ENCODE data around the gene BICC1. TPM values are rescaled to one million over a fixed set of nuclear protein-coding genes. Genes with fewer than 3 reads are reported as not detected.

The BICC1 gene
- total RNA-seq, 4 donors from 2014 or later = 9.3 to 20.8 (median 12.5) TPM

DNA sequence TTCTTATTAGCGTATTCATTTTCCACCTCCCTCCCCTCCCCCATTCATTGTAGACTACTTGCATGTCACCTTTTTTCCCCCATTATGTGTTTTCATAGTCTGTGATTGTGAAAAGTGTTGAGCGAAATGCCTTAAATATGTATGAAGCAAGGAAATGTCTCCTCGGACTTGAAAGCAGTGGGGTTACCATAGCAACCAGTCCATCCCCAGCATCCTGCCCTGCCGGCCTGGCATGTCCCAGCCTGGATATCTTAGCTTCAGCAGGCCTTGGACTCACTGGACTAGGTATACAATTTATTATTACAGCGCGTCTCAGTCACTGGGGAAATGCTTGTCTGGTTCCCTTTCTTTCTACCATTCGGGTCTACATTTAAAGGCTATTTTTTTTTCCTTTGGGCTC is 283.6 kb downstream of the BICC1 start:
- H3K27me3 ChIP-seq = no peaks in the 10 kb centered on the region
- no peak overlapping the region for H3K4me3 ChIP-seq (replicated peaks in 1 of 3)
- intact Hi-C loops (cut with DNase I) = no loop called here
- H3K4me1 ChIP-seq = no peaks in the 10 kb centered on the region
- 82 to 86% methylated on average over 7 of the region's 7 CpGs for WGBS, 2 donors
- no peak overlapping the region for H3K27ac ChIP-seq
- DNase-seq = no peak
- TF ChIP-seq POLR2A (IDR thresholded peaks at IDR 0.05) = no peak
- TF ChIP-seq, protein P1, sequence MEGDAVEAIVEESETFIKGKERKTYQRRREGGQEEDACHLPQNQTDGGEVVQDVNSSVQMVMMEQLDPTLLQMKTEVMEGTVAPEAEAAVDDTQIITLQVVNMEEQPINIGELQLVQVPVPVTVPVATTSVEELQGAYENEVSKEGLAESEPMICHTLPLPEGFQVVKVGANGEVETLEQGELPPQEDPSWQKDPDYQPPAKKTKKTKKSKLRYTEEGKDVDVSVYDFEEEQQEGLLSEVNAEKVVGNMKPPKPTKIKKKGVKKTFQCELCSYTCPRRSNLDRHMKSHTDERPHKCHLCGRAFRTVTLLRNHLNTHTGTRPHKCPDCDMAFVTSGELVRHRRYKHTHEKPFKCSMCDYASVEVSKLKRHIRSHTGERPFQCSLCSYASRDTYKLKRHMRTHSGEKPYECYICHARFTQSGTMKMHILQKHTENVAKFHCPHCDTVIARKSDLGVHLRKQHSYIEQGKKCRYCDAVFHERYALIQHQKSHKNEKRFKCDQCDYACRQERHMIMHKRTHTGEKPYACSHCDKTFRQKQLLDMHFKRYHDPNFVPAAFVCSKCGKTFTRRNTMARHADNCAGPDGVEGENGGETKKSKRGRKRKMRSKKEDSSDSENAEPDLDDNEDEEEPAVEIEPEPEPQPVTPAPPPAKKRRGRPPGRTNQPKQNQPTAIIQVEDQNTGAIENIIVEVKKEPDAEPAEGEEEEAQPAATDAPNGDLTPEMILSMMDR (IDR thresholded peaks at IDR 0.05) = no peak
- no peaks in the 10 kb centered on the region for H3K9me3 ChIP-seq
- H3K36me3 ChIP-seq = no peaks in the 10 kb centered on the region

DNA sequence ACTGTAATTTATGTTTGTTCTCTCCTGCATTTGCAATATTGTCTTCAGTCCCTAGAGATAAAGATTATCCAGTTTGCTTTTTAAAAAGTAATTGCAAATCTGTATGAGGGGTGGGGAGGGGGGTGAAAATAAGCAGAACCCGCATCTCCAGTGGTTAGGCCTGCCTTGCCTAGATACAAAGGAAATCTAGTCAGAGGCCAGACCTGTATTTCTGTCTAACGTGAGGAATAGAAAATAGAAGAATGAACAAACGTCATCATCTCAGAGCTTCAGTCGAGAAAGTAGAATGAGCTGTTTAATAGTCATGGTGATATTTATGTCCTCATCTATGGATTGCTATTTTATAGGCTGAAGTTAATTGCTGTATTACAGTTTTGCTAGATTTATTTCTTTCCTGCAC is 284.2 kb downstream of the BICC1 start:
- no peaks in the 10 kb centered on the region for H3K36me3 ChIP-seq
- H3K27ac ChIP-seq = no peak overlapping the region
- no peaks in the 10 kb centered on the region for H3K9me3 ChIP-seq
- TF ChIP-seq, protein P1 (IDR thresholded peaks at IDR 0.05) = no peak
- TF ChIP-seq POLR2A (IDR thresholded peaks at IDR 0.05) = no peak
- DNase-seq = no peak
- WGBS, 2 donors = 68 to 81% methylated on average over 4 of the region's 4 CpGs
- intact Hi-C loops (cut with DNase I) = no loop called here
- H3K4me3 ChIP-seq (replicated peaks in 1 of 3) = no peak overlapping the region
- no peaks in the 10 kb centered on the region for H3K4me1 ChIP-seq
- no peaks in the 10 kb centered on the region for H3K27me3 ChIP-seq

DNA sequence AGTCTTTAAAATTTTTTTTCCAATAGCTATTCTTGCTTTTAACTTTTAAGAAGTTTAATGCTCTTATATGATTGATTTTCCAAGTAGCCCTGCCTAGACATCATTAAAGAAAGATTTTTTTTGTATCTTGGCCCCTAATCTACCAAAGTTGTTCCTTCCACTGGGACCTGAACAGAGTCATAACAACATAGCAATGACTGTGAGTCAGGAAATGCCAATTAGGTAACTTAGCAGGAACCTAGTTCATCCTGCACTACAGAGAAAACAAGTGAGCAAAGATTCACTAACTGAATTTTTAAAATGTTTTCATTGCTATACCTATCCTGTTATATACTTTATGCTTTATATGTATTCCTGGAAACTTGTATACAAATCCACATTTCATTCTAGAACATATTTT is 284.7 kb downstream of the BICC1 start:
- Histone ChIP-seq H3K27ac (no peak overlapping the region), H3K9me3 (no peaks in the 10 kb centered on the region), H3K36me3 (no peaks in the 10 kb centered on the region), H3K4me1 (no peaks in the 10 kb centered on the region), H3K27me3 (no peaks in the 10 kb centered on the region), H3K4me3 (replicated peaks in 1 of 3) (no peak overlapping the region)
- intact Hi-C loops (cut with DNase I) = no loop called here
- DNase-seq = no peak
- TF ChIP-seq, protein P1 (IDR thresholded peaks at IDR 0.05) = no peak
- TF ChIP-seq POLR2A (IDR thresholded peaks at IDR 0.05) = no peak

DNA sequence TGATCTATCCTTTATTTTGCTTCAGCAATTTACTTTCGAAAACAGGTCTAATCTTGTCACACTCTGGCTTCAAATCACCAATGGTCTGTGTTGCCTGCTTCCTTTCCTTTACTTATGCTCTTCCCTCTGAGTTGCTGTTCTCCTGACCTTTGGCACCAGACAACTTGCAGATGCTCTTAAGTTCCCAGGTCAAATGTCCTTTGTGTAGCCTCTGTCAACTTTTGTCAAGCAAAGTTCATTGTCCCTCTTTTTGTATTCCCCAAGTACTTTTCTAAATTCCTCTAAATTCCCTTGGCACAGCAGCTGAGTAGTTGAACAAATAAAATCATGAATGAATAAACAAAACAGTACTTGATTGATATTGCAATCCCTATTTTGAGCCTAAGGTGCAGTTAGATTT is 289.4 kb downstream of the BICC1 start:
- intact Hi-C loops (cut with DNase I) = no loop called here
- Histone ChIP-seq H3K27me3 (no peaks in the 10 kb centered on the region), H3K9me3 (no peaks in the 10 kb centered on the region), H3K4me1 (no peaks in the 10 kb centered on the region), H3K36me3 (no peaks in the 10 kb centered on the region), H3K27ac (no peak overlapping the region), H3K4me3 (replicated peaks in 1 of 3) (no peak overlapping the region)
- DNase-seq = no peak
- no peak for TF ChIP-seq POLR2A (IDR thresholded peaks at IDR 0.05)
- TF ChIP-seq, protein P1 (IDR thresholded peaks at IDR 0.05) = no peak
- WGBS, 2 donors = 76 to 85% methylated on average over 1 of the region's 1 CpG

DNA sequence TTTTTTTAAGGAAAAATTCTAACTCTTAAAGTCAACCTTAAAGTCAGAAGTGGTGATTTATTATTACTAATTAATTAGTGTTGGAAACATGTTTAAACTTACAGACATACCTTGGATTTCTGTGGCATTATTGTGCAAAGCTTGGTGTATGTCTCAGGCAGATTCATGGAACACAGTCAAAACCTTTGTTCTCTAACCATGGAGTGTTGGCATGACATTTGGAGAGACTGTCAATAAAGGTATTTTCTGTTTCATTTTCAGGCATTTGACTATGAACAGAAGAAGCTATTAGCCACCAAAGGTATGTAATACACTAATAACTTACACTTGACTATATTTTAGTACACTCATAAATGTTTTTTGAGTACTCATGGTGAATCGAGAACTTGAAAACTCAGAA is 293.7 kb downstream of the BICC1 start:
- TF ChIP-seq, protein P1 (IDR thresholded peaks at IDR 0.05) = no peak
- no peak for TF ChIP-seq POLR2A (IDR thresholded peaks at IDR 0.05)
- no peaks in the 10 kb centered on the region for H3K36me3 ChIP-seq
- no peak for DNase-seq

More for the DNA sequence above, 293.7 kb downstream of the BICC1 start:
- Histone ChIP-seq H3K4me1 (no peaks in the 10 kb centered on the region), H3K9me3 (no peaks in the 10 kb centered on the region), H3K4me3 (replicated peaks in 1 of 3) (no peak overlapping the region), H3K27ac (no peak overlapping the region), H3K27me3 (no peaks in the 10 kb centered on the region)
- intact Hi-C loops (cut with DNase I) = no loop called here
- 95 to 97% methylated on average over 1 of the region's 1 CpG for WGBS, 2 donors

All from thyroid gland (tissue), 4 donors.